NCI-H748 treated with DMSO at 0.1 percent for 48 hours (cell line): ENCODE results near the gene SPSB1.

ENCODE experiments used
- DNase-seq: peaks from one replicate; lab custom pipeline; 2025; lab: John Stamatoyannopoulos, UW

The SPSB1 gene

DNA sequence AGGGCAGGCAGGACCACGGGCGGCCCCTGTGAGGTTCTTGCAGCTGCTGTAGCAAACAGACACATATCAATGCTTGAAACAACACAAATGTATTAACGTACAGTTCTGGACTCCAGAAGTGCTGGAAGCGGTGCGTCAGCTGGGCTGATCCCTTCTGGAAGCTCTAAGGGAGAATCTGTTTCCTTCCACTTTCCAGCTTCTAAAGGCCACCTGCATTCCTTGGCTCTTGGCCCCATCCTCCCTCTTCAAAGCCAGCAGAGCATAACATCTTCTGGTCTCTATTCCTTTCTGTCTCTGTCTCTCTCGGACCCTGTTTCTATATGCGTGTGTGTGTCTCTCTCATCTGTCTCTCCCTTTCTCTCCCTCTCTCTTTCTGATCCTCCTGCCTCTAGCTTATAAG is 102.3 kb downstream of the SPSB1 start:
- DNase-seq, result no peak

DNA sequence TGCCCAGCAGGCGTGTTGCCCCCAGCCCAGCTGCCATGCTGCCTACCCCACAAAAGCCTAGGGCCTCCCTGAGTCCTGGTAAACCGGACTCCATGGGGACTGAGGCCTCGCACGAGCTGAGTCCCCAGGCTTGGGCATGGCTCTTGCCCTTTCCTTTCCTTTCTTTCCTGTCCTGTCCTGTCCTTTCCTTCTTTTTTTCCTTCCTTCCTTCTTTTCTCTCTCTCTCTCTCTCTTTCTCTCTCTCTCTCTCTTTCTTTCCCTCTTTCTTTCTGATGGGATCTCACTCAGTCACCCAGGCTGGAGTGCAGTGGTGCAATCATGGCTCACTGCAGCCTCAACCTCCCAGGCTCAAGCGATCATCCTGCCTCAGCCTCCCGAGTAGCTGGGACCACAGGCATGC is 104.4 kb downstream of the SPSB1 start:
- DNase-seq, result no peak

DNA sequence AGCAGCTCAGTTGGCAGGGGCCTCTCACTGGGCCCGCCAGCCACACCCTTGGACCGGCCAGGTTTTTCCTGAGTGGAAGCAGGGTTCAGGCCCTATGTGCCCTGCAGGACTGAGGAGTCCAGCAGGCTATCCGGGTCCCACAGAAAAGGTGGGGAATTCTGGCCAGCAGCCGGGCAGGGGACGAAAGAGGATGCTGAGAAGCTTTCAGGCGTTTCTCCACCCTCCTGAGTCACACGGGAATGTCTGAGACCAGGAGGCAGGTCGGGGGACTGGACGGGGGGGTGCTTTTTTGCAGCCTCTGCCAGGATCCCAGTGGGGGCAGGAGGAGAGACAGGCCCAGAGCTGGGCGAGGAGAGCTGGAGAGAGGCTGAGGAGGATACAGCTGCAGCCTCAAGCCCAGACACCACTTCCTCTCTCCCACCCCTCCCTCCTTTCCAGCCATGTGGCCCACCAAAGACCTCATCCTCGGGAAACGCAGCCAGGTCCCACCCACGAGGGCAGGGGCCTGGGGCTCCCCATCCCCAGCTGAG is 105.4 kb downstream of the SPSB1 start:
- no peak for DNase-seq

DNA sequence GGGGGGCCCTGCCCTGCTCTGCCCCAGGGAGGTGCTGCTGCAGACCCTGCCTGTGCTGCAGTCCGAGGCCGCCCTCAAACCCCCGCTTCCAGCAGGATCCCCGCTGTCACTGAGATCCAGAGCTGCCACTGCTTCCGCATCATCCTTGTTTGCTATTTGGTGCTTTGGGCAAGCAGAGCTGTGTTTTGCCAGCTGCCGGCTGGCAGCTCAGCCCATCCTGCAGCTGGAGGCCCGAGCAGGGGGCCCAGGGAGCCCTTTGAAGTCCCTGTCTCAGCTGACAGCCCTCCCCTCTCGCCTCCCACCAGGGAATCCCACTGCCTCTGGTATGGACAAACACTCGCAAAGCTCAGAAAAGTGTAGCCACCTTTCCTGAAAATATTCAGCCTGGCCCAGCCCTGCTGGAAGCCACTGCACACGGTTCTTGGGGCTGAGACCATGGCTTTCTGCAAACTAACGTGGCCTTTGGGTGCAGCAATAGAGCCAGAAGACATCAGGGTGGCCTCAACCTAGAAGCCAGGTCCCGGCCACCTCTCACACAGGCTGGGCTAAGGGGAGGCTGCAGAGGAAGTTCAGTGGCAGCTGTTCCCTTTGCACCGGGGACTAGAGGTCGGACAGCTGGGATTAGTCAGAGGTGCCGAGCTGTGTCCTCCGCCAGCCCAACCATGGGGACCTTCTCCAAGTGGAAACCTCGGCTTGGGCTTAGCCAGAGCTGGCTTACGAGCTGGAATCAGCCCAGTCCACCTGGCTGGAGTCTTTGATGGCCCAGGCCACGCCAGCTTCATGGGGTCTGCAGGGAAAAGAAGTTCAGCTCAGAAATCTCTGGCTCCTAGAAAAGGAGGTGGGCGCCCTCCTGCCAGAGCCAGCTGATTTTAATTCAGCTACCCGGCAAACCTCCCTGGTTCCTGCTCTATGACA is 107.1 kb downstream of the SPSB1 start:
- no peak for DNase-seq

DNA sequence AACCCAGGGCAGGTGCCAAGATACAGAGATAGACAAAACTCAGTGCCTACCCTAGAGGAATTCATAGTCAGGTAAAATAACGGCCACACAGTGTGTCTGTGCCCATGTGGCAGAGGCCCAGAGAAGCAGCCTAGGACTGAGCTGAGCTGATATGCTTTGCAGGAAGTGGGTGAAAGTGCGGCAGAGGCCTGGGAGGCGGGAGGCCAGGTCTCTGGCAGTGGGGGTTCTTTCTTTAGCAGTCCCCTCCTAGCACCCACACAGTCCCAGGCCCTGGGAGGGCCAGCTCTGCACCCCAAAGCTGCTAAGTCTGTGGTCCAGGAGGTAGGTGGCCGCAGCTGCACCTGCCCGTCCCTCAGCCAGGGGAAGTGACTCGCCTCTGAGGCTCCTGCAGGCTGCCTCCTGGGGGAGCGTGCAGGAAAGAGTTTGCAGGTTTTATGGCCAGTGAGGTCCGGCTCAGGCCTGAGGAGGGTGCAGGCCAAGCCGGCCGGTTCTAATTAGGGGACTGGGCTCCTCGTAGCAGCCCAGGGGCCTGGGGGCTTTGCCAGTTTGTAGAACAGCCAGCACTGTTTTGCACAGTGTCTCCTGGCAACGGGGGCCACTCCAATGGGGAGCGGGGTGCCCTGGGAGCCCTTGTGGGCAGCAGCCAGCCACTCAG is 107.9 kb downstream of the SPSB1 start:
- DNase-seq, result no peak

DNA sequence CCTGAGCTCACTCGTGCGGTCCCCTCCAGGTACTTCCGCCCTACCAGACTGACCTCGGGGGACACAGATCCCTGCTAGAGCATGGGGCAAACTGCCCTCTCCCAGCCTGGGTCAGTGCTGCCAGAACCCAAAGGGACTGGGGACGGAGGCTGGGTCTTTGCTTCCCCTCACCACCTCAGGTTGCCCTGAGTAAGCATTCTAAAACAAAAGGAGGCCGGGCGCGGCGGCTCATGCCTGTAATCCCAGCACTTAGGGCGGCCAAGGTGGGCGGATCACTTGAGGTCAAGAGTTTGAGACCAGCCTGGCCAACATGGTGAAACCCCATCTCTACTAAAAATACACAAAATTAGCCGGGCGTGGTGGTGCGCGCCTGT is 108.4 kb downstream of the SPSB1 start:
- no peak for DNase-seq

DNA sequence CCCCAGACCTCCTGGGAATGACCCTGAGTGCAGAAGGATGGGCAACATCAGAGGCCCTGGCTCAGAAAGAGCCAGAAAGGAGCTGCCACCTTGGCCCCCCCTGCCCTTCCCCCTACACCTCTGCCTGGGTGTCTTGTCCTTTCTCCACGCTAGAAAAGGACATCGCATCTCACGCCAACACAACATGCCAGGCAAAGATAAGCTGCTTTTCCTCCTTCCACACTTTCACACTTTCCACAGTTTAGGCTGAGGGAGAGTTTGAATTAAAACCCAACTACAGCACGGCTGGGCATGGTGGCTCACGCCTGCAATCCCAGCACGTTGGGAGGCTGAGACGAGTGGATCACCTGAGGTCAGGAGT is 109.5 kb downstream of the SPSB1 start:
- no peak for DNase-seq

DNA sequence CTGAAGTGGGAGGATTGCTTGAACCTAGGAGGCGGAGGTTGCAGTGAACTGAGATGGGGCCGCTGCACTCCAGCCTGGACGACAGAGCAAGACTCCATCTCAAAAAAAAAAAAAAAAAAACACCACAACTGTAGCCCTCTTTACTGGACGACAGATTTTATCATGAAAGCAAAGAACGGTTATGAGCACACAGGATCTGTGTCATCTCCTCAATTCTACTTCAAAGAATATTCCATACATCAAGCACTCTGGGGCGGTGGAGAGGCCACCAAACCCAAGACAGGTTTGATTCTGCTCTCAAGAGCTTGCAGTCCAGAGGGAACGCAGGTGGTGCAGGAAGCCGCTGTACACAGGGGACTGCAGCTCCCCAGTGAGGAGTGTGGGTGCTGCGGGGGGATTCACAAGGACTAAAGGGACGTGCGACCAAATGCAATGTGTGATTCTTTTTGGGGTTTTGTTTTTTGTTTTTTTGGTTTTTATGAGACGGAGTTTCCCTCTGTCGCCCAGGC is 110.1 kb downstream of the SPSB1 start:
- DNase-seq, result no peak

DNA sequence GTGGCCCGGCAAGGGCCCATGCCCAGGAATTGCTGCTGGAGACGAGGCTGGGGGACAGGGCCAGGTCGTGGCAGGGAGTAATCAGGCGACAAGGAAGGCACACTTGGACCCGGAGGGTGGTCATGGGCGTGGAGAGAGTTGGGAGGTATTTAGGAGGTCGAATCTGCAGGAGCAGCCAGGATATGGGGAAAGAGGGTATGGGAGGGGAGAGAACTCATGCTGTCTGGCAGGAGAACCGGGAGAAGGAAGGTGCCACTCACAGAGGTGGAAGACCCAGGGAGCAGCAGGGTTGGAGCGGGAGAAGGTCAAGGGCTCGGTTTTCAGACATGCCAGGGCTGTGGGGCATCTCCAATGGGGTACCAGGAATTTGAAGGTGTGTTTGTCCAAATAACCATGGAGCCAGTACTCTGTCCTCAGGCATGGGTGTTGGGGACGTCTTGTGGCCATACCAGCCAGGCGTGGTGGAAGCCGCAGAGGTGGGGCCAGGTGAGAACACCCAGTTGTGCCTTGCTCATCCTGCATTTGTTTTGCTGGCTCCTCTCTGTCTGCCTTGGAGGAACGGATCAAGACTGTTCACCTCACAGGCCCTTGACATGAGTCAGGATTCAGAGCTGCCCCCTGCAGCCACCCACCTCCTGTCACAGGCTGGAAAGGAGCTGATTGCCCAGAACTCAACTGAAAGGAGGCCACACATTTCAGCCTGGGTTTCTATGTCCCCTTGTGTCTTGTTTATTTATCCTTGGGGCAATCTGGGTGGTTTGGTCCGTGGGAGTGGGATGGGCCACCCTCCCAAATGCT is 111.6 kb downstream of the SPSB1 start:
- DNase-seq, result no peak

DNA sequence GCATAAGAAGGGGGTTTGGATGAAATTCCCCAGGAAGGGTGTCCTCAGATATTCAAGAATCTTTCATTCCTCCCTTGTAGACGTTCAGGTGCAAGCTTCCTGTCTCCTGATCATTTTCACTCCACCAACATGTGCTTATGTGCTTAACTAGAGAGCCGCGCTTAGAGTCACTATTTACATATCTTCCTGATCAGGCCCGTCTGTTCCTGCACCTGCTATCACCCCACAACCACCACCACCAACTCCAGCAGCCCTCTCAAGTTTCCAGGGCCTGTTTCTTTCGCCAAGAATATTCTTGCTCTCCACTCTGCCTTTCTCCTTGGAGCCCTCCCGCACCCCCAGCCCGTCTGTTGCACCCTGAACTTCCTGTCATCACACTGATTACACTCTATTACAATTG is 113.4 kb downstream of the SPSB1 start:
- no peak for DNase-seq

DNA sequence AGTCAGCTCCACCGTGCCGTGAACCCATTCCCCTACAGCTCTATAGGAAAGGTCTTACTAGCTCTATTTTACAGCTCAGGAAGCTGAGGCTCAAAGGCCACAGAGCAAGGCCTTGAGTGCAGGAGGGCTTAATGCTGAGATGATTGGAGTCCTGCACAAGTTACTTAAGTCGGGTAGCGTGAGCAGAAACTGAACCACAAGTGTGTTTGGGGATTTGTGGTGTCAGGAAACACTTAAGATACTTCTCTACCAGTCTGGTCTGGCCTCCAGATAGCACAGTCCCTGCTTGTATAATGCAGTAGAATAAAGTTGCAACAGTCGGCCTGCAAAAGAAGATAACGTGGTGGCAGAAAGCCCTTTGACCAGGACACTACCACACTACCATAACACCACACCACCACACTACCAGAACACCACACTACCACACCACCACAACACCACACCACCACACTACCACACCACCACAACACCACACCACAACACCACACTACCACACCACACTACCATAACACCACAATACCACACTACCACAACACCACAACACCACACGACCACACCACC is 118.1 kb downstream of the SPSB1 start:
- no peak for DNase-seq

DNA sequence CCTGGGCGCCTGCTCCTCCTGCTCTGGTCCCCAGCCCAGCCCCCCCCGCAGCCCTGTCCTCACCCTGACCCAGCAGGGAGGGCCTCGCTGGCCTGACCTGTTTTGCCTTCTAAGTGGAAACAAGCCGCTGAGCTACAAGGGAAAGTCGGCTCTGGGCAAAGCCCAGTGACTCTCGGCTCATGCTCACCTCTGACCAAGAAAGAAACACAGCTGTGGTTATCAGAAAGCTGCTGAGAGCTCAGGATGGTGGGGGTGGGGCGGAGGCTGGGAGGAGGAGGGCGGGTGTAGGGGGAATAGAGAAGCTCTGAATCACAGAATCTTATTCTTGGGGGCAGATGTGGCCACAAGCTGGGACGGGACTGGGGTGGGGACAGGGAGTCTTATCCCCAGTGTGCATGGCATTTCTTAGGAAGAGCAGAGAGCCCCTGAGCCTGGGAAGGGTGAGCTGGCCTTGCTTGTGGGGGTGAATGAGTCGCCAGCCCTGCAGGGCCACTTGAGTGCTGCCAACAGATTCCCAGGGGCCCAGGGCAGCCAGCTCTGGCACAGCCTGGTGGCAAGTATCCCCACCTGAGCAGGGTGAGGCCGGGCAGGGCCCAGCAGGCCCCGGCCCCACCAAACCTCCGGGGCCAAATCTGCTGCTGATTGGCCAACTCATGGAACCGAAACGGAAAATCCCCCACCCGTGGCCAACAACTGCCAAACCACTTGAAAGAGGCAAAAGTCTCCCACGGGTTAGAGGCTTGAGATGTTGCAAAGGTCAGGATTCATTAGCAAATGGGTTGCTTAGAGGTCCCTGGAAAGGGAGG is 120.6 kb downstream of the SPSB1 start:
- no peak for DNase-seq

DNA sequence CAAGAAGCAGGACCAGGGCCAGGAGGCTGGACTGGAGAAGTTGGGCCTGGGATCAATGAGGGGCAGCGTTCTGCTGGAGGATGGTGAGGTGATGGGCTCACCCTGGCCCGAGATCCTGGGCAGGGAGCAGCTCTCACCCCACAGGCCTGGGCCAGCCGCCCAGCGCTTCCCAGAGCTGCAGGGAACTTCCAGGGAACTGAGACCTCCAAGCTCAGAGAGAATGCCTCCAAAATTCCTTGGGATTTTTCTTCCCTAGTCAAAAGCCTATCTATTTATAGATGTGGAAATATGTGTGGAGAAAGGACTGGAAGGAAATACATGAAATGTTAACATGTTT is 121.2 kb downstream of the SPSB1 start:
- no peak for DNase-seq

DNA sequence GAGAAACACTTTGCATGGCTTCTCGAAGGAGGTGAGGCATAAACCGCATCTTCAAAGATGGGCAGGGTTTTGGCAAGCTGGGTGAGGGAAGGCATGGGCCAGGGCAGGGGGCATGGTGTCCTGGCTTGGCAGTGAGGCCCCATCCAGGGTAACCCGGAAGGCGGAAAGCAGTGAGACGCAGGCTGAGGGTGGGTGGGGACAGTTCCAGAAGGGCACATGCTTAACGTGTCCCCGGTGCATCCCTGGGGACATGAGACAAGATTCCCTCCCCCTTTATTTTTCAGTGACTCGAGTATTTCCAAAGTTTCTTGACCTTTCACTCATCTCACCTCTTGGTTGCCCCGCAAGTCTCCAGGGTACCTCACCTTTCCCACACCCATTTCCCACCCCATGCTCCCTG is 123.8 kb downstream of the SPSB1 start:
- DNase-seq, result no peak

DNA sequence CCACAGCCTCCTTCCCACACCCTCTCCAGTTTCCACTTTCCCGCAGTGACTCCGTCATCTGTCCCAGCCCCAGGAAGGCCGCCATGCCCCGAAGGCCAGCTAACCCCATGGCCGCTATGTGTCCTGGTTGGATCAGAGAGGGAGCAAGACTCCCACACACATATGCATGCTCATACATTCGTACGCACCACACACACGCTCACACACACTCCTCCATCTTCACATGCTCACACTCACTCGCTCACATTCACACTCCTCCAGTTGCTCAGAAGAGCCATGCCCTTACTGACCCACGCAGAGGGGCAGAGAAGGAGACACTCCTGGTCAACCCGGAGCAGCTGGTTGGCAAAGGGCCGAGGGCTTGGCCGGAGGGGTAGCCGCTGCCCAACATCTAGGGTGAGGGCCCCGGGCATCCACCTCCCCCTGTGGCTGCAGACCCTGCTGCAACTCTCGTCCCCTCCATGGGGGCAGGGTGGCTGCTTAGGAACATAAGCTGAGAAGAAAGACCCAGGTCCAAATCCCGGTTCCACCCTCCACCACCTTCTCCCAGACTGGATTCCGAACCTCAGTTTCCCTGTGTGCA is 124.3 kb downstream of the SPSB1 start:
- DNase-seq, result no peak

DNA sequence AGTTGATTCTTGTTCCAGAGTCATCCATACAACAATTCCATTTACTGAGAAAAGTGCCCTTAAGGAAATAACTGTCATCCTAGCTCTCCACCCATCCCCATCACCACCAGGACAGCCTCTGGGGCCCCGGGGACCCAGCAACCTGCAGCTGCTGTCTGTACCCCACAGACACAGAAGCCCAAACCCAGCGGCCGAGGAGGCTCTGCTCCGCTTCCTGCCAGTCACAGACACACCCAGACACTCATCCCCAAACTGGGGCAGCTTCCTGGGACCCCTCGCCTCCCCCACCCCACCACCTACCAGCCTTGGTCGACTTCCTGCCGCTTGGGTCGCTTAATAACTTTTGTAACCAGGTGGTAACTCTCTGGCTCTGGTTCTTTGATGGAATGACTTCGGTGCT is 125.0 kb downstream of the SPSB1 start:
- DNase-seq, result no peak

DNA sequence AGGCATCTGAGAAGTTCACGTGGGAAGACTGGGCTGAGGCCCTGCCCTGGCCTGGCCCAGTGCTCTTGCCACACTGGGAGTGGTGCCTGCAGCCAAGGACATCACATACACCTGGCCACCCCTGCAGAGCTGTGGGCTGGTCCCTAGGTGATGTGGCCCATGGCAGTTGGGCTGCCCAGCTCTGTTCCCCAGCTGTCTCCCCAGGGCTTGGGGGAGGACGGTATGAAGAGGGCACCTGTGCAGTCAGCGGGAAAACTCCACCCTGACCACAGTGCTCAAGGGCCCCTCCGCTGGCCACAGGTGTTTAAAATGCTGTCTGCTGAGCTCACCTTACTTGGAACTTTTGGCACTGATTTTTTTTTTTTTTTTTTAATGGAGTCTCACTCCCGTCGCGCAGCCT is 126.2 kb downstream of the SPSB1 start:
- DNase-seq, result no peak
